H9 (cell line): ENCODE results near the gene SOBP. TPM values are rescaled to one million over a fixed set of nuclear protein-coding genes. Genes with fewer than 3 reads are reported as not detected.

Experiments used
- DNase-seq: peaks from one replicate; pipeline ENCODE4 v3.0.0-alpha.2; 2017
- H2AFZ ChIP-seq: one replicate; pipeline ENCODE4 v1.6.1; 2013; ENCODE audit warnings: mild to moderate bottlenecking, low read length, control low read depth, moderate library complexity
- H2AK5ac ChIP-seq: 2 replicates; pipeline ENCODE4 v1.6.1; 2013; ENCODE audit warnings: low read length, control low read depth, mixed read lengths; ENCODE audit not compliant: insufficient read length
- H2BK120ac ChIP-seq: one replicate; pipeline ENCODE4 v1.6.1; 2013; ENCODE audit warnings: low read depth, mild to moderate bottlenecking, low read length, control low read depth, inconsistent platforms; ENCODE audit not compliant: poor library complexity, severe bottlenecking
- H2BK12ac ChIP-seq: 2 replicates; pipeline ENCODE4 v1.6.1; 2013; ENCODE audit warnings: low read length, control low read depth, mixed read lengths, low read depth; ENCODE audit not compliant: insufficient read length
- H2BK15ac ChIP-seq: 2 replicates; pipeline ENCODE4 v1.6.1; 2013; ENCODE audit warnings: low read depth, low read length, control low read depth
- H2BK20ac ChIP-seq: one replicate; pipeline ENCODE4 v1.6.1; 2013; ENCODE audit warnings: low read depth, mild to moderate bottlenecking, low read length, control low read depth, inconsistent platforms; ENCODE audit not compliant: poor library complexity, severe bottlenecking
- H2BK5ac ChIP-seq: 2 replicates; pipeline ENCODE4 v1.6.1; 2013; ENCODE audit warnings: low read length, control low read depth, mixed read lengths; ENCODE audit not compliant: insufficient read length
- H3K14ac ChIP-seq: 2 replicates; pipeline ENCODE4 v1.6.1; 2013; ENCODE audit warnings: low read length, control low read depth; ENCODE audit not compliant: insufficient read depth
- H3K18ac ChIP-seq: 2 replicates; pipeline ENCODE4 v1.6.1; 2013; ENCODE audit warnings: low read depth, mild to moderate bottlenecking, mixed read lengths, low read length, control low read depth; ENCODE audit not compliant: insufficient read length
- H3K23ac ChIP-seq: 2 replicates; pipeline ENCODE4 v1.6.1; 2013; ENCODE audit warnings: low read length, control low read depth, mixed read lengths, low read depth; ENCODE audit not compliant: insufficient read length
- H3K23me2 ChIP-seq: 2 replicates; pipeline ENCODE4 v1.6.1; 2013; ENCODE audit warnings: low read depth, mild to moderate bottlenecking, mixed read lengths, low read length, control low read depth; ENCODE audit not compliant: insufficient read length, poor library complexity, severe bottlenecking
- H3K27ac ChIP-seq: 2 replicates; pipeline ENCODE4 v1.5.1; 2013; ENCODE audit warnings: low read length, control low read depth, mixed read lengths, low read depth; ENCODE audit not compliant: insufficient read length
- H3K27me3 ChIP-seq: 2 replicates; pipeline ENCODE4 v1.6.1; 2013; ENCODE audit warnings: low read length, control low read depth, inconsistent platforms; ENCODE audit not compliant: insufficient read depth
- H3K4ac ChIP-seq: 2 replicates; pipeline ENCODE4 v1.6.1; 2013; ENCODE audit warnings: low read depth, mild to moderate bottlenecking, control low read depth, inconsistent platforms, low read length, moderate library complexity
- H3K4me1 ChIP-seq: 2 replicates; pipeline ENCODE4 v1.6.1; 2013; ENCODE audit warnings: low read length, control low read depth, inconsistent platforms; ENCODE audit not compliant: insufficient read depth
- H3K4me2 ChIP-seq: 2 replicates; pipeline ENCODE4 v1.6.1; 2013; ENCODE audit warnings: low read length, control low read depth, mixed read lengths; ENCODE audit not compliant: insufficient read length, insufficient read depth
- H3K56ac ChIP-seq: 2 replicates; pipeline ENCODE4 v1.6.1; 2013; ENCODE audit warnings: low read depth, mild to moderate bottlenecking, mixed read lengths, low read length, control low read depth; ENCODE audit not compliant: insufficient read length
- H3K79me1 ChIP-seq: 2 replicates; pipeline ENCODE4 v1.6.1; 2013; ENCODE audit warnings: low read depth, mild to moderate bottlenecking, moderate library complexity, low read length, control low read depth, inconsistent platforms; ENCODE audit not compliant: insufficient read depth, poor library complexity, severe bottlenecking
- H3K79me2 ChIP-seq: 2 replicates; pipeline ENCODE4 v1.6.1; 2013; ENCODE audit warnings: low read length, control low read depth, inconsistent platforms; ENCODE audit not compliant: insufficient read depth
- H3K9ac ChIP-seq: 2 replicates; pipeline ENCODE4 v1.6.1; 2013; ENCODE audit warnings: low read length, control low read depth, mixed read lengths; ENCODE audit not compliant: insufficient read length; ENCODE audit errors: extremely low read depth
- H3K9me3 ChIP-seq: one replicate; pipeline ENCODE4 v1.6.1; 2013; ENCODE audit warnings: low read depth, low read length, inconsistent platforms; ENCODE audit not compliant: control insufficient read depth
- H3T11ph ChIP-seq: one replicate; pipeline ENCODE4 v1.6.1; 2013; ENCODE audit warnings: mild to moderate bottlenecking, low read length, control low read depth, inconsistent platforms
- H4K20me1 ChIP-seq: one replicate; pipeline ENCODE4 v1.6.1; 2013; ENCODE audit not compliant: control insufficient read depth, insufficient read length, insufficient read depth
- H4K5ac ChIP-seq: 2 replicates; pipeline ENCODE4 v1.6.1; 2013; ENCODE audit warnings: low read depth, mild to moderate bottlenecking, mixed read lengths, low read length, control low read depth; ENCODE audit not compliant: insufficient read length
- H4K8ac ChIP-seq: replicated peaks from 2 replicates; pipeline ENCODE4 v1.6.1; 2013; ENCODE audit warnings: low read length, control low read depth, mixed read lengths, low read depth; ENCODE audit not compliant: insufficient read length
- H4K91ac ChIP-seq: 2 replicates; pipeline ENCODE4 v1.6.1; 2013; ENCODE audit warnings: low read depth, mild to moderate bottlenecking, moderate library complexity, mixed read lengths, low read length, control low read depth; ENCODE audit not compliant: insufficient read length
- H3K27ac Mint-ChIP-seq, 3 experiments: 2 replicates in 2 of 3; 3 replicates in 1 of 3; pipeline ENCODE4 v1.8.0; 2020 to 2021; ENCODE audit warnings: mixed read lengths in 3 of 3, mild to moderate bottlenecking in 1 of 3, moderate library complexity in 1 of 3
- H3K27me3 Mint-ChIP-seq: 2 replicates; pipeline ENCODE4 v1.8.0; 2021; ENCODE audit warnings: low read depth, mild to moderate bottlenecking, moderate library complexity, mixed read lengths
- H3K36me3 Mint-ChIP-seq, 3 experiments: 2 replicates in 2 of 3; 3 replicates in 1 of 3; pipeline ENCODE4 v1.8.0; 2020 to 2021; ENCODE audit warnings: low read depth in 3 of 3, mixed read lengths in 3 of 3; ENCODE audit not compliant: insufficient read depth in 1 of 3
- H3K4me1 Mint-ChIP-seq, 2 experiments: 2 replicates each; pipeline ENCODE4 v1.8.0; 2020; ENCODE audit warnings: mixed read lengths in 2 of 2
- H3K4me3 Mint-ChIP-seq, 2 experiments: 2 replicates in 1 of 2; 3 replicates in 1 of 2; pipeline ENCODE4 v1.8.0; 2020 to 2021; ENCODE audit warnings: mild to moderate bottlenecking in 2 of 2, mixed read lengths in 2 of 2, moderate library complexity in 1 of 2
- H3K9me3 Mint-ChIP-seq, 2 experiments: 2 replicates in 1 of 2; 3 replicates in 1 of 2; pipeline ENCODE4 v1.8.0; 2020; ENCODE audit warnings: mild to moderate bottlenecking in 2 of 2, mixed read lengths in 2 of 2, moderate library complexity in 1 of 2
- CTCF ChIP-seq: fragments of 200-600 bp; sonication (generic); conservative IDR thresholded peaks from 3 replicates; pipeline ENCODE4 v1.8.0; 2021; ENCODE audit warnings: antibody characterized with exemption, mild to moderate bottlenecking
- WGBS: extraction: QIAGEN DNeasy Blood & Tissue Kit; methylation state at CpG from one replicate; pipeline ENCODE4 v1.1.7; 2013; ENCODE audit warnings: missing lambda C conversion rate, low lambda C conversion rate, mixed read lengths; ENCODE audit not compliant: insufficient read length; ENCODE audit errors: extremely low coverage; 5-methylcytosine and 5-hydroxymethylcytosine counted together
- total RNA-seq: library from RNA; stranded (reverse); gene quantifications from 2 replicates; pipeline ENCODE4 v1.2.1, GENCODE V29; 2021

SOBP gene
- total RNA-seq, 1 experiment from 2014 or later = 4.3 TPM

- no CpG with 5 or more reads among the region's 4 CpGs for WGBS
- Histone ChIP-seq H3K4me2 (no peak overlapping the region), H4K5ac (no peak overlapping the region), H3K23ac (no peak overlapping the region), H3K27ac (no peak overlapping the region), H3K23me2 (no peaks in the 10 kb centered on the region), H3K9me3 (no peaks in the 10 kb centered on the region), H2AFZ (no peak overlapping the region), H3K4me1 (peaks cover 24% of the 10 kb centered on the region), H2BK15ac (no peak overlapping the region), H2BK120ac (no peak overlapping the region), H4K8ac (no peak overlapping the region), H3T11ph (no peak overlapping the region), H3K9ac (no peak overlapping the region), H3K4ac (no peak overlapping the region), H3K18ac (no peak overlapping the region), H3K79me1 (no peaks in the 10 kb centered on the region), H4K91ac (no peak overlapping the region), H2BK12ac (no peak overlapping the region), H2BK5ac (no peak overlapping the region), H3K14ac (no peak overlapping the region), H2BK20ac (no peak overlapping the region), H3K56ac (no peak overlapping the region), H2AK5ac (no peak overlapping the region), H4K20me1 (no peaks in the 10 kb centered on the region), H3K27me3 (no peaks in the 10 kb centered on the region), H3K79me2 (no peaks in the 10 kb centered on the region)
- H3K27me3 Mint-ChIP-seq = no peaks in the 10 kb centered on the region
- no peaks in the 10 kb centered on the region for H3K36me3 Mint-ChIP-seq
- no peak for DNase-seq
- H3K4me3 Mint-ChIP-seq = no peak overlapping the region
- TF ChIP-seq CTCF = no peak
- H3K9me3 Mint-ChIP-seq = no peaks in the 10 kb centered on the region
- H3K4me1 Mint-ChIP-seq = peaks cover 65 to 74% of the 10 kb centered on the region in 2 experiments
- H3K27ac Mint-ChIP-seq = no peak overlapping the region; a peak in 1 of 7 replicates
Measured at GRCh38 chr6:107606407-107606806, 116.5 kb downstream of the SOBP start.
